Heart left ventricle (tissue), 16 donors: ENCODE results near the gene MAPK1IP1L. TPM values are rescaled to one million over a fixed set of nuclear protein-coding genes. Genes with fewer than 3 reads are reported as not detected.

ENCODE experiments used
- ATAC-seq, 4 donors: fragments of 200-7000 bp; cut with Tn5 transposase; one replicate each; pipeline ENCODE4 v1.9.1; 2020 to 2022; ENCODE audit warnings: moderate library complexity in 4 of 4, mild to moderate bottlenecking in 3 of 4, moderate number of reproducible peaks in 1 of 4
- DNase-seq, 5 donors: peaks; one replicate each; pipeline ENCODE4 v3.0.0-alpha.2; 2020
- H3K27ac ChIP-seq, 12 donors: fragments of 200-600 bp; sonication (generic) in 4 of 12; one replicate each; pipeline versions ENCODE4 v1.5.0 to v1.8.0; 2016 to 2022; ENCODE audit warnings: mild to moderate bottlenecking in 2 of 12
- H3K27me3 ChIP-seq, 9 donors: fragments of 200-600 bp; sonication (generic) in 2 of 9; one replicate each; pipeline versions ENCODE4 v1.5.1 to v1.8.0; 2016 to 2022; ENCODE audit warnings: mild to moderate bottlenecking in 3 of 9
- H3K36me3 ChIP-seq, 9 donors: fragments of 200-600 bp; sonication (generic) in 2 of 9; one replicate each; pipeline versions ENCODE4 v1.5.0 to v1.8.0; 2018 to 2022; ENCODE audit warnings: mild to moderate bottlenecking in 2 of 9
- H3K4me1 ChIP-seq, 12 donors: fragments of 200-600 bp; sonication (generic) in 4 of 12; one replicate each; pipeline versions ENCODE4 v1.5.0 to v1.8.0; 2016 to 2022; ENCODE audit warnings: mild to moderate bottlenecking in 3 of 12
- H3K4me3 ChIP-seq, 12 donors: fragments of 200-600 bp; sonication (generic) in 4 of 12; one replicate each; pipeline versions ENCODE4 v1.5.0 to v1.8.0; 2017 to 2022; ENCODE audit warnings: mild to moderate bottlenecking in 9 of 12, moderate library complexity in 4 of 12
- H3K9me3 ChIP-seq, 12 donors: fragments of 200-600 bp; sonication (generic) in 4 of 12; one replicate each; pipeline versions ENCODE4 v1.5.0 to v1.8.0; 2016 to 2022; ENCODE audit warnings: mild to moderate bottlenecking in 1 of 12
- CTCF ChIP-seq, 12 donors: fragments of 200-600 bp; sonication (generic) in 4 of 12; IDR thresholded peaks; one replicate each; pipeline versions ENCODE4 v1.5.0 to v1.8.0; 2018 to 2022; ENCODE audit warnings: antibody characterized with exemption in 12 of 12, mild to moderate bottlenecking in 5 of 12
- POLR2A ChIP-seq, 2 donors: fragments of 450-650 bp; IDR thresholded peaks; one replicate each; pipeline ENCODE4 v1.6.1; 2017; ENCODE audit warnings: antibody characterized with exemption in 2 of 2, mild to moderate bottlenecking in 2 of 2, moderate library complexity in 2 of 2
- WGBS, 4 donors: extraction: QIAGEN DNeasy Blood & Tissue Kit in 2 of 4; methylation state at CpG; one replicate each; pipeline versions ENCODE4 v1.1.5 to v1.1.7; 2013 to 2018; 5-methylcytosine and 5-hydroxymethylcytosine counted together
- intact Hi-C, 10 donors: fragments of 100-400 bp; cut with DNase I; formaldehyde crosslinking; loops; one replicate each; pipeline versions ENCODE4 v1.11.1 to v1.14.2; 2022
- polyA plus RNA-seq, 2 donors: library from polyadenylated mRNA; stranded (reverse); fragments of 200-250 nt; gene quantifications; one replicate each; pipeline ENCODE4 v1.2.3, GENCODE V29; 2013
- total RNA-seq, 9 donors: library from RNA; depleted of rRNA in 2 of 9; stranded (reverse); fragments of >200 nt in 2 of 9; fragmentation: NEBNext Ultra II Directional in 3 of 9; extraction: Animal tissue kit (Norgen Biotek cat#: 25700) in 3 of 9; gene quantifications; one replicate each; pipeline versions ENCODE4 v1.1.0 to v1.2.4, GENCODE V29; 2016 to 2023
- donor health status: ischemic (EF 13 %, LVEDD 7.1; RV severe dilation, severe dysfunction).
- donor health status: healthy with polysubstance abuse.
- donor health status: DM: no; HTN: yes; CAD: no.
- donor health status: DM: no; HTN: no; CAD: no.
- donor health status: ischemic (EF 25% LVEDD 6.9; RV normal size, moderate dysfunction).
- donor health status: ischemic (EF 25% LVEDD 5.7; RV mildly dilated, moderate dysfunction).
- donor health status: healthy.
- donor health status: DM: yes; HTN: yes; CAD: no.
- donor health status: ischemic (EF 35%, LVEDD 5.7; RV mildly dilated, moderate dysfunction).
- donor health status: nonischemic (EF 11% LVEDD 7.7; RV severe dilation, severe dysfunction).
- donor health status: DM: yes; HTN: yes; CAD: no.
- donor health status: PGD.
- donor health status: ischemic (EF 29% LVEDD 5.4; RV normal size, mild dysfunction).
- donor health status: nonischemic (EF 23%, LVEDD 6.1; RV moderate dilation, normal function).

Gene MAPK1IP1L
- total and polyA plus RNA-seq, 11 donors = 23.8 to 159 (median 77.5) TPM

DNA sequence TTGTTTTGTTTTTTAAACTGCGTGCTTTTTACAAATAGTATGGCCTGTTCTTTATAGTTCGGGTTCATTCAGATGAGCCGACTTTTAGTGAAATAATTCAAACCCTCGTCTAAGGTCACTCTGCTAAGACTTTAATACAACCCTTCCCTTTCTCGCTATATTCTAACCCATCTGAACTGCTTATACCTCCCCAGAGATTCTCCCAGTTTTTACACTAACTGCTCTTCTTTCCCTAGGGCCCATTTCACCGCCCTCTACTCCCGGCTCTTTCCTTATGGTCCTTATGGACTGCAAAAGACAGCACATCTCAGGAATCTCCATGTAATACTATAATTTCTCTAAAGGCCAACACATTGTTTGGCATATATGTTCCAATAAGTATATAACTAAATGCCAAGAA, 2.1 kb downstream of the MAPK1IP1L start:
- Histone ChIP-seq H3K36me3 (peaks cover 0 to 35% (median 16%) of the 10 kb centered on the region in 9 donors), H3K9me3 (no peaks in the 10 kb centered on the region), H3K4me3 (peak overlapping the region in 6 of 12 donors; percentile 74 to 99 (median 95)), H3K4me1 (peaks cover 0 to 50% (median 32%) of the 10 kb centered on the region in 12 donors), H3K27ac (peak overlapping the region in 2 of 12 donors; percentile 100), H3K27me3 (no peaks in the 10 kb centered on the region)
- ATAC-seq (no peak), DNase-seq (no peak)
- no peak for TF ChIP-seq POLR2A (IDR thresholded peaks at IDR 0.05)
- TF ChIP-seq CTCF (IDR thresholded peaks at IDR 0.05) = no peak
- intact Hi-C loops = loop anchor here in 2 of 10 donors (5.0 kb wide), 2 partner anchors 79 to 84 kb away; no protein-coding TSS in a partner anchor
- 81 to 92% (median 87%) methylated on average over 7 of the region's 7 CpGs for WGBS, 4 donors

GRCh38 chr14:55054098-55054497, 2.7 kb downstream of the MAPK1IP1L start:
- DNase-seq = no peak
- H3K4me1 ChIP-seq = peaks cover 0 to 50% (median 32%) of the 10 kb centered on the region in 12 donors
- intact Hi-C loops = loop anchor here in 2 of 10 donors (5.0 kb wide), 2 partner anchors 78 to 83 kb away; no protein-coding TSS in a partner anchor
- H3K4me3 ChIP-seq = no peak overlapping the region
- WGBS, 4 donors = 96 to 98% (median 97%) methylated on average over 13 of the region's 13 CpGs
- no peak for TF ChIP-seq POLR2A (IDR thresholded peaks at IDR 0.05)
- TF ChIP-seq CTCF (IDR thresholded peaks at IDR 0.05) = no peak
- H3K36me3 ChIP-seq = peaks cover 0 to 41% (median 20%) of the 10 kb centered on the region in 9 donors
- ATAC-seq = no peak
- H3K27ac ChIP-seq = no peak overlapping the region
- H3K9me3 ChIP-seq = no peaks in the 10 kb centered on the region
- H3K27me3 ChIP-seq = no peaks in the 10 kb centered on the region

DNA sequence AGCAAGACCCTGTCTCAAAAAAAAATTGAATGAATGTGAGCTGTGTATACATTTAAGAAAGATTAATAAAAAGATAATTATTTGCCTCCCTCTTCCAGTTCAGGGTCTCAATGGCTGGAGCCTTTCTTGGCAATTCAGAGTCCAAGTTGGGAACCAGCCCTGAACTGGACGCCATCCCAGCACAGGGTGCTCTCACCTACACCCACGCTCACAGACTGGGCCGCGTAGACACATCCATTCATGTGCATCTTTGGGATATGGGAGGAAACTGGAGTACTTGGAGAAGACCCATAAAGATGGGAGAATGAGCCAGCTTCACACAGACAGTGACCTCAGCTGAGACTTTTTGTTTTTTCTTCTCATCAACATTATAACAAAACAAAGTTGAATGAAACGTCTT, 6.5 kb downstream of the MAPK1IP1L start:
- Histone ChIP-seq H3K4me1 (peaks cover under 1 to 62% (median 38%) of the 10 kb centered on the region in 12 donors), H3K4me3 (no peak overlapping the region), H3K9me3 (no peaks in the 10 kb centered on the region), H3K27ac (no peak overlapping the region), H3K36me3 (peaks cover 0 to 67% (median 30%) of the 10 kb centered on the region in 9 donors), H3K27me3 (no peaks in the 10 kb centered on the region)
- WGBS, 4 donors = 81 to 93% (median 91%) methylated on average over 5 of the region's 5 CpGs
- intact Hi-C loops = no loop called here
- ATAC-seq = no peak
- no peak for TF ChIP-seq POLR2A (IDR thresholded peaks at IDR 0.05)
- no peak for TF ChIP-seq CTCF (IDR thresholded peaks at IDR 0.05)
- no peak for DNase-seq

GRCh38 chr14:55059333-55059732, 7.9 kb downstream of the MAPK1IP1L start:
- Histone ChIP-seq H3K36me3 (peaks cover 0 to 69% (median 39%) of the 10 kb centered on the region in 9 donors), H3K27me3 (no peaks in the 10 kb centered on the region), H3K4me3 (no peak overlapping the region), H3K4me1 (peaks cover 0 to 60% (median 30%) of the 10 kb centered on the region in 12 donors), H3K27ac (no peak overlapping the region), H3K9me3 (no peaks in the 10 kb centered on the region)
- DNase-seq (no peak), ATAC-seq (no peak)
- TF ChIP-seq POLR2A (IDR thresholded peaks at IDR 0.05) = no peak
- TF ChIP-seq CTCF (IDR thresholded peaks at IDR 0.05) = no peak
- WGBS, 4 donors = 90 to 99% (median 96%) methylated on average over 5 of the region's 5 CpGs
- intact Hi-C loops = no loop called here
